22Rv1 (cell line): Measurements from ENCODE around the gene DMXL1.

ENCODE experiments used
- H3K27ac ChIP-seq: fragments of 450-650 bp; 2 replicates; pipeline ENCODE4 v1.5.1; 2017
- CTCF ChIP-seq: fragments of 450-650 bp; IDR thresholded peaks from 2 replicates; pipeline ENCODE4 v1.5.1; 2017; ENCODE audit warnings: mild to moderate bottlenecking
- ZFX ChIP-seq: fragments of 450-650 bp; IDR thresholded peaks from 2 replicates; pipeline ENCODE4 v1.6.1; 2017; ENCODE audit warnings: antibody characterized with exemption, borderline replicate concordance

DMXL1 gene

GRCh38 chr5:119031011-119031886, 39.6 kb upstream of the DMXL1 start:
- no peak overlapping the region for H3K27ac ChIP-seq

GRCh38 chr5:119031905-119032304, 39.0 kb upstream of the DMXL1 start:
- TF ChIP-seq ZFX, result no peak
- no peak for TF ChIP-seq CTCF
- no peak overlapping the region for H3K27ac ChIP-seq

More at GRCh38 chr5:119031011-119031886, 39.6 kb upstream of the DMXL1 start:
- TF ChIP-seq CTCF, result no peak

- no peak overlapping the region for H3K27ac ChIP-seq
Measured at GRCh38 chr5:119032656-119033055, 38.2 kb upstream of the DMXL1 start.

GRCh38 chr5:119033135-119033534, 37.8 kb upstream of the DMXL1 start:
- TF ChIP-seq CTCF (no peak), ZFX (no peak)
- H3K27ac ChIP-seq, result no peak overlapping the region

More at GRCh38 chr5:119032656-119033055, 38.2 kb upstream of the DMXL1 start:
- TF ChIP-seq ZFX (no peak), CTCF (no peak)

GRCh38 chr5:119036101-119036762, 34.7 kb upstream of the DMXL1 start:
- peak overlapping the region; percentile 93 for H3K27ac ChIP-seq

GRCh38 chr5:119037496-119038215, 33.2 kb upstream of the DMXL1 start:
- peak overlapping the region; percentile 93 for H3K27ac ChIP-seq

More at GRCh38 chr5:119036101-119036762, 34.7 kb upstream of the DMXL1 start:
- no peak for TF ChIP-seq CTCF
- no peak for TF ChIP-seq ZFX

More at GRCh38 chr5:119037496-119038215, 33.2 kb upstream of the DMXL1 start:
- TF ChIP-seq CTCF (no peak), ZFX (no peak)
